A549 treated with GW870086 at 1 μM for 4 hours (cell line): ENCODE results near the gene NARS2. TPM values are rescaled to one million over a fixed set of nuclear protein-coding genes. Genes with fewer than 3 reads are reported as not detected.

Experiments used
- total RNA-seq: library from RNA; stranded (reverse); fragments of 200-300 nt; extraction: Qiagen RNA extraction; gene quantifications from 5 replicates; pipeline ENCODE4 v1.2.3, GENCODE V29; 2022; ENCODE audit warnings: low read depth

NARS2 gene, protein sequence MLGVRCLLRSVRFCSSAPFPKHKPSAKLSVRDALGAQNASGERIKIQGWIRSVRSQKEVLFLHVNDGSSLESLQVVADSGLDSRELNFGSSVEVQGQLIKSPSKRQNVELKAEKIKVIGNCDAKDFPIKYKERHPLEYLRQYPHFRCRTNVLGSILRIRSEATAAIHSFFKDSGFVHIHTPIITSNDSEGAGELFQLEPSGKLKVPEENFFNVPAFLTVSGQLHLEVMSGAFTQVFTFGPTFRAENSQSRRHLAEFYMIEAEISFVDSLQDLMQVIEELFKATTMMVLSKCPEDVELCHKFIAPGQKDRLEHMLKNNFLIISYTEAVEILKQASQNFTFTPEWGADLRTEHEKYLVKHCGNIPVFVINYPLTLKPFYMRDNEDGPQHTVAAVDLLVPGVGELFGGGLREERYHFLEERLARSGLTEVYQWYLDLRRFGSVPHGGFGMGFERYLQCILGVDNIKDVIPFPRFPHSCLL
- total RNA-seq, result 17.2 to 20.9 TPM (median 19.5 TPM) in 5 replicates

DNA sequence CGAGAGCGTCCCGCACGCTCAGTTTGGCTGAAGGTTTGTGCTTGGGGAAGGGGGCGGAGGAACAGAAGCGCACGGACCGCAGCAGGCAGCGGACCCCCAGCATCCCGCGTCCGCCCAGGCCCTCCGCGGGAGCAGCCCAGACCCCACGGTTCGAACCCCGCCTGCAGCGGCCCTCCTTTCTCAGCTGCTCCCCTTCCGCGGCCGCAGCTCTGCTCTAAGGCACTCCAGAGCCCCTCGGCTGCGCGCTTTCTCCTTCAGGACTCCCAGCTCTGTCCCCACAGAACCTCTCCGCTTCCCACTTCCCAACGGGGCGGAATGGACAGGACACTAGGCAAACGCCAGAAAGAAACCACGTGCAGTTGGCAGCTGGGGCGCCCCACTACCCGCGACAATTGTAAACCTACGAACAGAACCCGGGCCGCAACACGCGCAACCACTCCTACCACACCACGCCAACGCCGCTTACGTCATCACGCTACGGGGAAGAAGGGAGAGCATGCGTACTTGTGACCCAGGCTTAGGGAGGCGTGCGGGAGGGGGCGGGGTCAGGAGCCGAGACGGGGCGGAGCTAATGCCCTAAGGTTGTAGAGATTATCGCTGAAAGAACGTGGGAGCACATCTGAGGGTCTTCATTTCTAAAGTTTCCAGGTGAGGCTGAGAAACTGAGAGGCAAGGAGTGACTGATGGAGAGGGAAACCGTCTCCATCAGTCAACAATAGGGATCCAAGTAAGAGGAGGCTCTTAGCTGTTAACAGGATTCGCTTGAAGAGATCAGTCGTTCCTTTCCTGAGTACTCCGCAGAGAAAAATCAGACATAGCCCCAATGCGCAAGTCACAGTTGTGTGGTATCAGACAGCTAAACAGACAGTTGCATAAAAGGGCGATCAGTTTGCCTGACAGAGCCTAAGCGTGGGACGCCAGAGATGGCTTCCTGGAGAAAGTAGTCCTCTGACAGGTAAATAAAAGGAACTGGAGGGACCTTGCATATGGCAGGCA, at the start of gene NARS2:
Gene NARS2 (minus strand): TSS at position 479 of the 996 bp plus-strand sequence. CDS start 376 bp downstream, at position 103.

DNA sequence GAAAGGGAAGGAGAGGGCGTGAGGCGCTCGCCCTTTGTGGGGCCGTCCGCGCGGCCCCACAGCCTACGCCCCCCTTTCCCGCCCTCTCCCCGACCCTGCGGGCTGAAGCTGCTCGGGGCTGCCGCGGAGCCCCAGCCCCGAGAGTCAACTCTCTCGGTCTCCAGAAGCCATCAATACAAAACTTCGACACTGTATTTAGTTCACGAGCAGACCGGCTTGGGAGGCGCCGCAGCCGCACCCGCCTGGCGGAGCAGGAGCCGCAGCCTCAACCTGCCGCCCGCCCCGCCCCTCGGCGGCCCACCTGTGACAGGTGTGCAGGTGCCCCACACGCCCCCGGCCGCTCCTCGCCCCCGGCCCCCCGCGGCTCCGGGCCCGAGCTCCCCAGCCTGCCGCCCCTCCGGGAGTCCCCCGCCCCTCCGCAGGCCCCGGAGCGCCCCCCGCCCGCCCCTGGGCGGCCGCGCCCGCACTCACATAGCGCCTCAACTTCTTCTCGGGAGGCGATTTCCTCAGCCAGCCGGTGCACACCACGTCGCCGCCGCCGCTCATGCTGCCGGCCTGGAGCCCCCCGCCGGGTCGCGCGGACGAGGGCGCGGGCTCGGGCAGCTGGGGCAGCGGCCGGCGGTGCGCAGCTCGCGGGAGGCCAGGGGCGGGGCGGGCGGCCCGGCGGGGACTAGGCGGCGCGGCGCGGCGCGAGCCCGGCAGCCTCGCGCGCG, 157.3 kb downstream of the NARS2 start, which contains the start of gene GAB2:
Gene GAB2 (minus strand): TSS at position 646 of the 713 bp plus-strand sequence. CDS start 100 bp downstream, at position 546.

Other genes starting within 250 kb of the NARS2 start
- 2.9 to 5.1 TPM (median 4.9 TPM) in 5 replicates for gene GAB2, start 157.0 kb downstream of the NARS2 start, total RNA-seq